Measurements from ENCODE around the gene FLNB.

DNA sequence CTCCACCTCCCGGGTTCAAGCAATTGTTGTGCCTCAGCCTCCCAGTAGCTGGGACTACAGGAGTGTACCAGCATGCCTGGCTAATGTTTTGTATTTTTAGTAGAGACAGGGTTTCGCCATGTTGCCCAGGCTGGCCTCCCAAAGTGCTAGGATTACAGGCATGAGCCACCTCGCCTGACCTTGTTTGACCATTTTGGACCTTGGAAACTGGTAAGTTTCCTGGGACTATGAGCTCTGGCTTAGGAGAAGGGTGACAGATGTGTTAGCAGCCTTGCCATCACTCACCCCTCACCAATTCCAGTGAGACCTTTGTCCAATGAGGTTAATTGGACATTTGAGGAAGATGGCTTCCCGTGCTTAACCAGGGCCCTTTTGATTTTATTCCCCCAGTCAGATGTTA, 182.7 kb downstream of the FLNB start:
- TF ChIP-seq, protein P1, sequence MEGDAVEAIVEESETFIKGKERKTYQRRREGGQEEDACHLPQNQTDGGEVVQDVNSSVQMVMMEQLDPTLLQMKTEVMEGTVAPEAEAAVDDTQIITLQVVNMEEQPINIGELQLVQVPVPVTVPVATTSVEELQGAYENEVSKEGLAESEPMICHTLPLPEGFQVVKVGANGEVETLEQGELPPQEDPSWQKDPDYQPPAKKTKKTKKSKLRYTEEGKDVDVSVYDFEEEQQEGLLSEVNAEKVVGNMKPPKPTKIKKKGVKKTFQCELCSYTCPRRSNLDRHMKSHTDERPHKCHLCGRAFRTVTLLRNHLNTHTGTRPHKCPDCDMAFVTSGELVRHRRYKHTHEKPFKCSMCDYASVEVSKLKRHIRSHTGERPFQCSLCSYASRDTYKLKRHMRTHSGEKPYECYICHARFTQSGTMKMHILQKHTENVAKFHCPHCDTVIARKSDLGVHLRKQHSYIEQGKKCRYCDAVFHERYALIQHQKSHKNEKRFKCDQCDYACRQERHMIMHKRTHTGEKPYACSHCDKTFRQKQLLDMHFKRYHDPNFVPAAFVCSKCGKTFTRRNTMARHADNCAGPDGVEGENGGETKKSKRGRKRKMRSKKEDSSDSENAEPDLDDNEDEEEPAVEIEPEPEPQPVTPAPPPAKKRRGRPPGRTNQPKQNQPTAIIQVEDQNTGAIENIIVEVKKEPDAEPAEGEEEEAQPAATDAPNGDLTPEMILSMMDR (IDR thresholded peaks at IDR 0.05) = no peak
- no peak for TF ChIP-seq POLR2AphosphoS5 (IDR thresholded peaks at IDR 0.05)
- TF ChIP-seq POLR2A (IDR thresholded peaks at IDR 0.05) = no peak

All from prostate gland (tissue), 2 donors.